ENCODE data around the gene PRKG1. TPM values are rescaled to one million over a fixed set of nuclear protein-coding genes. Genes with fewer than 3 reads are reported as not detected.

Gene PRKG1
- total and polyA plus RNA-seq, 2 of the 4 experiments (the other 2 are of a cell fraction) = 3.5 to 18.3 TPM

GRCh38 chr10:51821045-51821444 lies 746.8 kb downstream of the PRKG1 start:
- H4K8ac ChIP-seq (ENCODE audit: low read depth in 2 of 2, low read length in 2 of 2) = no peak overlapping the region
- H3K56ac ChIP-seq (ENCODE audit: extremely low read depth, insufficient read depth, low read length) = no peak overlapping the region
- H2BK120ac ChIP-seq (ENCODE audit: low read depth, low read length) = no peak overlapping the region
- no peak overlapping the region for H3K23ac ChIP-seq (ENCODE audit: low read depth, low read length)
- H4K5ac ChIP-seq (ENCODE audit: low read depth, low read length) = no peak overlapping the region
- BruUV-seq (replicated peaks) = no TSS peak
- no peaks in the 10 kb centered on the region for H4K20me1 ChIP-seq (ENCODE audit: insufficient read depth, low read length)
- H2BK5ac ChIP-seq (ENCODE audit: low read depth, low read length, poor library complexity, severe bottlenecking) = no peak overlapping the region
- H3K9me1 ChIP-seq (ENCODE audit: insufficient read depth, low read length) = 0 out of 2 replicates have a peak, but pooled peaks cover 3% of the 10 kb centered on the region
- no peaks in the 10 kb centered on the region for H3K36me3 ChIP-seq (ENCODE audit: control insufficient read depth, insufficient read depth, low read length)
- H3K4me1 ChIP-seq (ENCODE audit: control insufficient read depth, insufficient read depth, low read length) = no peaks in the 10 kb centered on the region; the same call in 1 of the 2 replicates
- no peaks in the 10 kb centered on the region for H3K27me3 ChIP-seq (ENCODE audit: control insufficient read depth, insufficient read depth, low read length)
- CTCF ChIA-PET = no interaction called here
- intact Hi-C loops (cut with micrococcal nuclease) (no loop called here), in situ Hi-C loops (cut with MboI; ENCODE audit: low sequenced_read_pairs) (no loop called here), dilution Hi-C loops (cut with HindIII; ENCODE audit: low sequenced_read_pairs, unreplicated experiment) (no loop called here)
- POLR2A ChIA-PET (ENCODE audit: unreplicated experiment) = no interaction called here
- no peak overlapping the region for H3K4me3 ChIP-seq (ENCODE audit: insufficient read depth, low read depth, low read length)
- H3K18ac ChIP-seq (ENCODE audit: low read depth, low read length) = no peak overlapping the region
- no peak overlapping the region for H2BK20ac ChIP-seq (ENCODE audit: low read depth, low read length)
- no peaks in the 10 kb centered on the region for H3K79me1 ChIP-seq (ENCODE audit: low read depth in 1 of 2, low read length in 2 of 2)
- TF ChIP-seq CEBPB (IDR thresholded peaks at IDR 0.05; ENCODE audit: low read depth, low read length) (no peak), FOS (IDR thresholded peaks at IDR 0.05; ENCODE audit: low read depth, low read length) (no peak), USF2 (IDR thresholded peaks at IDR 0.05; ENCODE audit: low read depth, low read length) (no peak), RAD21 (IDR thresholded peaks at IDR 0.05; ENCODE audit: low read length) (no peak), BHLHE40 (IDR thresholded peaks at IDR 0.05; ENCODE audit: low read depth, low read length) (no peak)
- H3K14ac ChIP-seq (replicated peaks; ENCODE audit: low read depth, low read length) = no peak overlapping the region
- no peak overlapping the region for H2AK5ac ChIP-seq (ENCODE audit: low read depth, low read length)
- H3K9me3 ChIP-seq (ENCODE audit: control insufficient read depth, insufficient read depth, low read length) = no peaks in the 10 kb centered on the region
- no peak overlapping the region for H3K4ac ChIP-seq (ENCODE audit: low read depth, low read length)
- no peak overlapping the region for H3K9ac ChIP-seq (ENCODE audit: low read depth, low read length)
- no CpG with 5 or more reads among the region's 2 CpGs for WGBS, 2 experiments (ENCODE audit: extremely low coverage in 2 of 2, insufficient read length in 1 of 2)
- no peak overlapping the region for H4K91ac ChIP-seq (ENCODE audit: insufficient read depth, low read depth, low read length)
- no peak overlapping the region for H3K4me2 ChIP-seq (ENCODE audit: low read depth, low read length)
- no peak overlapping the region for H2BK15ac ChIP-seq (ENCODE audit: low read depth, low read length)
- H2AFZ ChIP-seq (replicated peaks; ENCODE audit: low read length, poor library complexity) = no peak overlapping the region
- H2AK9ac ChIP-seq (replicated peaks; ENCODE audit: low read depth, low read length, poor library complexity) = no peak overlapping the region
- no peak overlapping the region for H3K27ac ChIP-seq (ENCODE audit: insufficient read depth, low read length)
- DNase-seq (no peak), ATAC-seq (ENCODE audit: low read depth) (no peak)
